ENCODE measurements around the gene ADGRB3. TPM values are rescaled to one million over a fixed set of nuclear protein-coding genes. Genes with fewer than 3 reads are reported as not detected.

The ADGRB3 gene
- total and polyA plus RNA-seq, 2 donors (not counting 1 experiment from before 2014, with no cell fraction given), result not detected

DNA sequence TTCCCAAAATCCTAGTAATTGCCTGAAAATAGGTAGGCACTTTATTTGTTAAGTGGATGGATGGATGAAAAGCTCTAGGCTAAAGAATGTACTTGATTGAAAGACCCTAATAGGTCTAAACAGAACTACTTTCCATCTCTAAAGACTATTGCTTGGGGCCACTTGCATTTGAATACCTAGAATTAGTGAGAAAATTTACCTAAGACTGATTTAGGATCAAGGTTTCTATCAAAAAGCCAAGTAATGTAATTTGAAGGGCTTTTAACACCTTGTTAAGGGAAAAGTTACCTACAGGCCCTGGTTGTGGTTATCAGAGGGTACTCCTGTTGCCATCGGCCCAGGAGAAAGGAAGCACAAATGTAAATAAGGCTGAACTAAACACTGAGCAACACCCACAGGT lies 581.0 kb downstream of the ADGRB3 start:
- DNase-seq (no peak), ATAC-seq (ENCODE audit: low read depth) (no peak)
- Histone ChIP-seq H3K79me2 (ENCODE audit: control insufficient read depth, insufficient read depth, low read length) (no peaks in the 10 kb centered on the region), H3K4me1 (ENCODE audit: control insufficient read depth in 2 of 2, insufficient read depth in 2 of 2, low read length in 2 of 2) (no peaks in the 10 kb centered on the region), H3K27me3 (replicated peaks in 1 of 4; ENCODE audit: control extremely low read depth in 1 of 4, control insufficient read depth in 3 of 4, insufficient read depth in 4 of 4, low read length in 3 of 4) (no peaks in the 10 kb centered on the region), H3K27ac (ENCODE audit: low read length in 2 of 2) (no peak overlapping the region), H3K36me3 (replicated peaks in 1 of 2; ENCODE audit: control extremely low read depth in 1 of 2, control insufficient read depth in 1 of 2, extremely low read depth in 1 of 2, insufficient read depth in 2 of 2, low read length in 1 of 2) (no peaks in the 10 kb centered on the region), H3K9me3 (ENCODE audit: control extremely low read depth in 1 of 3, control insufficient read depth in 2 of 3, insufficient read depth in 1 of 3, low read length in 2 of 3) (no peaks in the 10 kb centered on the region), H3K4me2 (replicated peaks; ENCODE audit: low read depth, low read length, poor library complexity, severe bottlenecking) (no peak overlapping the region), H2AFZ (ENCODE audit: insufficient read depth, low read depth, low read length, poor library complexity, severe bottlenecking) (no peak overlapping the region), H3K9ac (ENCODE audit: low read length) (no peak overlapping the region), H4K20me1 (ENCODE audit: control insufficient read depth, insufficient read depth, low read length, poor library complexity, severe bottlenecking) (no peaks in the 10 kb centered on the region), H3K4me3 (ENCODE audit: control extremely low read depth in 1 of 5, extremely low read depth in 1 of 5, insufficient read depth in 1 of 5, low read depth in 2 of 5, low read length in 4 of 5) (no peak overlapping the region)
- TF ChIP-seq, protein P1, sequence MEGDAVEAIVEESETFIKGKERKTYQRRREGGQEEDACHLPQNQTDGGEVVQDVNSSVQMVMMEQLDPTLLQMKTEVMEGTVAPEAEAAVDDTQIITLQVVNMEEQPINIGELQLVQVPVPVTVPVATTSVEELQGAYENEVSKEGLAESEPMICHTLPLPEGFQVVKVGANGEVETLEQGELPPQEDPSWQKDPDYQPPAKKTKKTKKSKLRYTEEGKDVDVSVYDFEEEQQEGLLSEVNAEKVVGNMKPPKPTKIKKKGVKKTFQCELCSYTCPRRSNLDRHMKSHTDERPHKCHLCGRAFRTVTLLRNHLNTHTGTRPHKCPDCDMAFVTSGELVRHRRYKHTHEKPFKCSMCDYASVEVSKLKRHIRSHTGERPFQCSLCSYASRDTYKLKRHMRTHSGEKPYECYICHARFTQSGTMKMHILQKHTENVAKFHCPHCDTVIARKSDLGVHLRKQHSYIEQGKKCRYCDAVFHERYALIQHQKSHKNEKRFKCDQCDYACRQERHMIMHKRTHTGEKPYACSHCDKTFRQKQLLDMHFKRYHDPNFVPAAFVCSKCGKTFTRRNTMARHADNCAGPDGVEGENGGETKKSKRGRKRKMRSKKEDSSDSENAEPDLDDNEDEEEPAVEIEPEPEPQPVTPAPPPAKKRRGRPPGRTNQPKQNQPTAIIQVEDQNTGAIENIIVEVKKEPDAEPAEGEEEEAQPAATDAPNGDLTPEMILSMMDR (IDR thresholded peaks at IDR 0.05), result no peak
- TF ChIP-seq EZH2 (IDR thresholded peaks at IDR 0.05; ENCODE audit: borderline replicate concordance, insufficient read depth, low read depth, low read length, poor library complexity, severe bottlenecking), result no peak
- CTCF ChIA-PET, result no interaction called here
- no peaks in the 10 kb centered on the region for H3K9me3 Mint-ChIP-seq (ENCODE audit: insufficient read depth)
- H3K4me3 Mint-ChIP-seq, result no peak overlapping the region
- H3K27me3 Mint-ChIP-seq, result no peaks in the 10 kb centered on the region
- POLR2A ChIA-PET, result no interaction called here
- WGBS (ENCODE audit: insufficient coverage), result 80% methylated on average over 1 of the region's 1 CpG
- intact Hi-C loops (cut with micrococcal nuclease), result no loop called here
- no peaks in the 10 kb centered on the region for H3K4me1 Mint-ChIP-seq
- no peak overlapping the region for H3K27ac Mint-ChIP-seq

GRCh38 chr6:69217343-69217742 lies 582.3 kb downstream of the ADGRB3 start:
- WGBS (ENCODE audit: insufficient coverage), result 71% methylated on average over 1 of the region's 2 CpGs
- no peak overlapping the region for H3K4me2 ChIP-seq (replicated peaks; ENCODE audit: low read depth, low read length, poor library complexity, severe bottlenecking)
- Mint-ChIP-seq H3K27ac (no peak overlapping the region), H3K9me3 (ENCODE audit: insufficient read depth) (no peaks in the 10 kb centered on the region), H3K4me3 (no peak overlapping the region), H3K4me1 (no peaks in the 10 kb centered on the region), H3K27me3 (no peaks in the 10 kb centered on the region)
- H3K27ac ChIP-seq (ENCODE audit: low read length in 2 of 2), result no peak overlapping the region
- no peaks in the 10 kb centered on the region for H4K20me1 ChIP-seq (ENCODE audit: control insufficient read depth, insufficient read depth, low read length, poor library complexity, severe bottlenecking)
- intact Hi-C loops (cut with micrococcal nuclease), result no loop called here
- H2AFZ ChIP-seq (ENCODE audit: insufficient read depth, low read depth, low read length, poor library complexity, severe bottlenecking), result no peak overlapping the region
- H3K4me1 ChIP-seq (ENCODE audit: control insufficient read depth in 2 of 2, insufficient read depth in 2 of 2, low read length in 2 of 2), result no peaks in the 10 kb centered on the region
- ATAC-seq (ENCODE audit: low read depth), result no peak
- TF ChIP-seq, protein P1 (IDR thresholded peaks at IDR 0.05), result no peak
- no peak for TF ChIP-seq EZH2 (IDR thresholded peaks at IDR 0.05; ENCODE audit: borderline replicate concordance, insufficient read depth, low read depth, low read length, poor library complexity, severe bottlenecking)
- H3K79me2 ChIP-seq (ENCODE audit: control insufficient read depth, insufficient read depth, low read length), result no peaks in the 10 kb centered on the region
- no peaks in the 10 kb centered on the region for H3K36me3 ChIP-seq (replicated peaks in 1 of 2; ENCODE audit: control extremely low read depth in 1 of 2, control insufficient read depth in 1 of 2, extremely low read depth in 1 of 2, insufficient read depth in 2 of 2, low read length in 1 of 2)
- no peak overlapping the region for H3K9ac ChIP-seq (ENCODE audit: low read length)
- CTCF ChIA-PET, result no interaction called here
- no peak for DNase-seq
- H3K9me3 ChIP-seq (ENCODE audit: control extremely low read depth in 1 of 3, control insufficient read depth in 2 of 3, insufficient read depth in 1 of 3, low read length in 2 of 3), result no peaks in the 10 kb centered on the region
- no peak overlapping the region for H3K4me3 ChIP-seq (ENCODE audit: control extremely low read depth in 1 of 5, extremely low read depth in 1 of 5, insufficient read depth in 1 of 5, low read depth in 2 of 5, low read length in 4 of 5)
- no peaks in the 10 kb centered on the region for H3K27me3 ChIP-seq (replicated peaks in 1 of 4; ENCODE audit: control extremely low read depth in 1 of 4, control insufficient read depth in 3 of 4, insufficient read depth in 4 of 4, low read length in 3 of 4)
- POLR2A ChIA-PET, result no interaction called here
